ENCODE data around the gene GALNT2. TPM values are rescaled to one million over a fixed set of nuclear protein-coding genes. Genes with fewer than 3 reads are reported as not detected.

GALNT2 gene
- total and polyA plus RNA-seq, 2 donors: 28.7 to 55.0 TPM

- DNase-seq (ENCODE audit: extremely low spot score): no peak
- Histone ChIP-seq H3K27ac (ENCODE audit: low read depth) (no peak overlapping the region), H3K36me3 (ENCODE audit: insufficient read depth) (no peaks in the 10 kb centered on the region), H3K4me3 (ENCODE audit: low read depth, low read length) (no peak overlapping the region), H3K4me1 (ENCODE audit: insufficient read depth) (no peaks in the 10 kb centered on the region)
- 93% methylated on average over 15 of the region's 15 CpGs for WGBS
Observed at GRCh38 chr1:230243583-230244353, 176.7 kb downstream of the GALNT2 start.

- DNase-seq (ENCODE audit: extremely low spot score): no peak
- no peak overlapping the region for H3K4me3 ChIP-seq (ENCODE audit: low read depth, low read length)
- H3K4me1 ChIP-seq (ENCODE audit: insufficient read depth): no peaks in the 10 kb centered on the region
- 94% methylated on average over 4 of the region's 4 CpGs for WGBS
- H3K27ac ChIP-seq (ENCODE audit: low read depth): no peak overlapping the region
- H3K36me3 ChIP-seq (ENCODE audit: insufficient read depth): peaks cover 4% of the 10 kb centered on the region
Observed at GRCh38 chr1:230246551-230246950, 179.5 kb downstream of the GALNT2 start.

- Histone ChIP-seq H3K36me3 (ENCODE audit: insufficient read depth) (peaks cover 4% of the 10 kb centered on the region), H3K27ac (ENCODE audit: low read depth) (no peak overlapping the region), H3K4me3 (ENCODE audit: low read depth, low read length) (no peak overlapping the region), H3K4me1 (ENCODE audit: insufficient read depth) (no peaks in the 10 kb centered on the region)
- 93% methylated on average over 8 of the region's 8 CpGs for WGBS
- no peak for DNase-seq (ENCODE audit: extremely low spot score)
Observed at GRCh38 chr1:230248016-230248888, 181.2 kb downstream of the GALNT2 start.

- DNase-seq (ENCODE audit: extremely low spot score): no peak
- Histone ChIP-seq H3K36me3 (ENCODE audit: insufficient read depth) (peaks cover 4% of the 10 kb centered on the region), H3K27ac (ENCODE audit: low read depth) (no peak overlapping the region), H3K4me1 (ENCODE audit: insufficient read depth) (no peaks in the 10 kb centered on the region), H3K4me3 (ENCODE audit: low read depth, low read length) (no peak overlapping the region)
- WGBS: 76% methylated on average over 7 of the region's 7 CpGs
Observed at GRCh38 chr1:230248889-230249270, 181.8 kb downstream of the GALNT2 start.

- Histone ChIP-seq H3K27ac (ENCODE audit: low read depth) (no peak overlapping the region), H3K36me3 (ENCODE audit: insufficient read depth) (peaks cover 4% of the 10 kb centered on the region), H3K4me3 (ENCODE audit: low read depth, low read length) (no peak overlapping the region), H3K4me1 (ENCODE audit: insufficient read depth) (no peaks in the 10 kb centered on the region)
- WGBS: 85% methylated on average over 11 of the region's 11 CpGs
- DNase-seq (ENCODE audit: extremely low spot score): no peak
Observed at GRCh38 chr1:230249695-230250480, 182.8 kb downstream of the GALNT2 start.

GRCh38 chr1:230250666-230251065, 183.6 kb downstream of the GALNT2 start:
- DNase-seq (ENCODE audit: extremely low spot score): no peak
- Histone ChIP-seq H3K4me1 (ENCODE audit: insufficient read depth) (no peaks in the 10 kb centered on the region), H3K4me3 (ENCODE audit: low read depth, low read length) (no peak overlapping the region), H3K27ac (ENCODE audit: low read depth) (no peak overlapping the region), H3K36me3 (ENCODE audit: insufficient read depth) (peaks cover 4% of the 10 kb centered on the region)
- 71% methylated on average over 8 of the region's 8 CpGs for WGBS

GRCh38 chr1:230251644-230252191, 184.7 kb downstream of the GALNT2 start:
- Histone ChIP-seq H3K27ac (ENCODE audit: low read depth) (no peak overlapping the region), H3K4me1 (ENCODE audit: insufficient read depth) (no peaks in the 10 kb centered on the region), H3K4me3 (ENCODE audit: low read depth, low read length) (no peak overlapping the region), H3K36me3 (ENCODE audit: insufficient read depth) (peaks cover 4% of the 10 kb centered on the region)
- WGBS: 88% methylated on average over 8 of the region's 8 CpGs
- DNase-seq (ENCODE audit: extremely low spot score): no peak

GRCh38 chr1:230253150-230253549, 186.1 kb downstream of the GALNT2 start:
- 98% methylated on average over 2 of the region's 2 CpGs for WGBS
- H3K36me3 ChIP-seq (ENCODE audit: insufficient read depth): peaks cover 7% of the 10 kb centered on the region
- H3K4me3 ChIP-seq (ENCODE audit: low read depth, low read length): no peak overlapping the region
- DNase-seq (ENCODE audit: extremely low spot score): no peak
- no peaks in the 10 kb centered on the region for H3K4me1 ChIP-seq (ENCODE audit: insufficient read depth)
- no peak overlapping the region for H3K27ac ChIP-seq (ENCODE audit: low read depth)

- Histone ChIP-seq H3K4me3 (ENCODE audit: low read depth, low read length) (no peak overlapping the region), H3K27ac (ENCODE audit: low read depth) (no peak overlapping the region), H3K36me3 (ENCODE audit: insufficient read depth) (peaks cover 7% of the 10 kb centered on the region), H3K4me1 (ENCODE audit: insufficient read depth) (no peaks in the 10 kb centered on the region)
- DNase-seq (ENCODE audit: extremely low spot score): no peak
- 83% methylated on average over 4 of the region's 4 CpGs for WGBS
Observed at GRCh38 chr1:230254265-230254664, 187.2 kb downstream of the GALNT2 start.

GRCh38 chr1:230255116-230255515, 188.1 kb downstream of the GALNT2 start:
- Histone ChIP-seq H3K36me3 (ENCODE audit: insufficient read depth) (peaks cover 3% of the 10 kb centered on the region), H3K4me1 (ENCODE audit: insufficient read depth) (no peaks in the 10 kb centered on the region), H3K27ac (ENCODE audit: low read depth) (no peak overlapping the region), H3K4me3 (ENCODE audit: low read depth, low read length) (no peak overlapping the region)
- DNase-seq (ENCODE audit: extremely low spot score): no peak
- WGBS: 94% methylated on average over 15 of the region's 15 CpGs

- Histone ChIP-seq H3K4me3 (ENCODE audit: low read depth, low read length) (no peak overlapping the region), H3K36me3 (ENCODE audit: insufficient read depth) (peaks cover 3% of the 10 kb centered on the region), H3K27ac (ENCODE audit: low read depth) (no peak overlapping the region), H3K4me1 (ENCODE audit: insufficient read depth) (no peaks in the 10 kb centered on the region)
- WGBS: 98% methylated on average over 10 of the region's 10 CpGs
- no peak for DNase-seq (ENCODE audit: extremely low spot score)
Observed at GRCh38 chr1:230255991-230256390, 189.0 kb downstream of the GALNT2 start.

- no peak overlapping the region for H3K4me3 ChIP-seq (ENCODE audit: low read depth, low read length)
- no peak overlapping the region for H3K27ac ChIP-seq (ENCODE audit: low read depth)
- peaks cover 3% of the 10 kb centered on the region for H3K36me3 ChIP-seq (ENCODE audit: insufficient read depth)
- WGBS: 92% methylated on average over 6 of the region's 6 CpGs
- DNase-seq (ENCODE audit: extremely low spot score): no peak
- no peaks in the 10 kb centered on the region for H3K4me1 ChIP-seq (ENCODE audit: insufficient read depth)
Observed at GRCh38 chr1:230256896-230257295, 189.9 kb downstream of the GALNT2 start.

- peaks cover 3% of the 10 kb centered on the region for H3K36me3 ChIP-seq (ENCODE audit: insufficient read depth)
- WGBS: 81% methylated on average over 3 of the region's 3 CpGs
Observed at GRCh38 chr1:230259621-230260020, 192.6 kb downstream of the GALNT2 start.

More at GRCh38 chr1:230259621-230260020, 192.6 kb downstream of the GALNT2 start:
- Histone ChIP-seq H3K27ac (ENCODE audit: low read depth) (no peak overlapping the region), H3K4me1 (ENCODE audit: insufficient read depth) (no peaks in the 10 kb centered on the region), H3K4me3 (ENCODE audit: low read depth, low read length) (no peak overlapping the region)
- DNase-seq (ENCODE audit: extremely low spot score): no peak
